Stimulated activated CD8-positive, alpha-beta memory T cell treated with anti-CD3 and anti-CD28 coated beads, Interleukin-7, amount 100 ng/mL, for 24 hours (primary cell): Measurements from ENCODE around the gene VPS51.
"Not testable (repeated sequence)": the region's sequence is repeated elsewhere in the genome, so short reads cannot be mapped to it uniquely, and the experiment has no call there.

Experiments
- DNase-seq: peaks from one replicate; pipeline ENCODE4 v3.0.0-alpha.2; 2020; ENCODE audit warnings: low read depth

Gene VPS51

DNA sequence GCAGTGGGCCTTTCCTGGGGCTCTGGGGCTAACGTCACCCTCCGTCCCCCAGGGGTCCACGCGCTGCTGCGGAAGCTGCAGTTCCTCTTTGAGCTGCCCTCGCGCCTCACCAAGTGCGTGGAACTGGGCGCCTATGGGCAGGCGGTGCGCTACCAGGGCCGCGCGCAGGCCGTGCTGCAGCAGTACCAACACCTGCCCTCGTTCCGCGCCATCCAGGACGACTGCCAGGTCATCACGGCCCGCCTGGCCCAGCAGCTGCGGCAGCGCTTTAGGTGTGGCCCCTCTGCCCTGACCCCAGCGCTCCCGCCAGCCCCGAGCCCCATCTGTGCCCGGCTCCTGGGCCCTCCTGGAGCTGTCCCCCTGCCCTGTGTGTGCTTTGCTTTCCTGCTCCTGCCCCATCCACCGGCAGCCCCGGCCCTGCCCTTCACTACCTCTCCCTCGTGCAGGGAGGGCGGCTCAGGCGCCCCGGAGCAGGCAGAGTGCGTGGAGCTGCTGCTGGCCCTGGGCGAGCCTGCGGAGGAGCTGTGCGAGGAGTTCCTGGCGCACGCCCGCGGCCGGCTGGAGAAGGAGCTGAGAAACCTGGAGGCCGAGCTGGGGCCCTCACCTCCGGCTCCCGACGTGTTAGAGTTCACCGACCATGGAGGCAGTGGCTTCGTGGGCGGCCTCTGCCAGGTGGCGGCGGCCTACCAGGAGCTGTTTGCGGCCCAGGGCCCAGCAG, 11.9 kb downstream of the VPS51 start:
- no peak for DNase-seq

GRCh38 chr11:65108469-65109123, 12.6 kb downstream of the VPS51 start:
- no peak for DNase-seq

- DNase-seq: no peak
Measured at GRCh38 chr11:65109231-65110198, 13.5 kb downstream of the VPS51 start.

DNA sequence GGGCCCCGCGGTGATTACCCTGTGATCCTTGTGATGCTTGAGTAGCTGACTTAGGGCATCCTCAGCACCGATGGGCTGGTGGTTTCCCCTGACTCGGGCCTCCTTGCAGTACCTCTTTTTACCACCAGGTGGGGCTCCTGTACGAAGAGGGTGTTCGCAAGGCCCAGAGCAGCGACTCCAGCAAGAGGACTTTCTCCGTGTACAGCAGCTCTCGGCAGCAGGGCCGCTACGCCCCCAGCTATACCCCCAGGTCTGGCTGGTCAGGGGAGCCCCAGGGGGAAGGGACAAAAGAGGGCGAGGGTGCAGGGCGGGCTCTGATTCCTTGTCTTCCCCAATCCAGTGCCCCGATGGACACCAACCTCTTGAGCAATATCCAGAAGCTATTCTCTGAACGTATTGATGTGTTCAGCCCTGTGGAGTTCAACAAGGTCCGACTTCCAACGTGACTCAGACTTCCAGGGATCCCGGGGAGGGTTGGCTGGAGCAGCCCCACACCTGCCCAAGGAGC, 14.4 kb downstream of the VPS51 start:
- DNase-seq: peak; percentile 97

GRCh38 chr11:65111159-65111743, 15.2 kb downstream of the VPS51 start:
- DNase-seq: no peak

GRCh38 chr11:65111744-65112545, 15.9 kb downstream of the VPS51 start, which contains the start of gene TM7SF2:
Gene TM7SF2 (plus strand): TSS chr11:65111872. CDS start chr11:65112016, 144 bp downstream.
- DNase-seq: peak; percentile 86

GRCh38 chr11:65112546-65113360, 16.7 kb downstream of the VPS51 start:
- DNase-seq: peak; percentile 39

DNA sequence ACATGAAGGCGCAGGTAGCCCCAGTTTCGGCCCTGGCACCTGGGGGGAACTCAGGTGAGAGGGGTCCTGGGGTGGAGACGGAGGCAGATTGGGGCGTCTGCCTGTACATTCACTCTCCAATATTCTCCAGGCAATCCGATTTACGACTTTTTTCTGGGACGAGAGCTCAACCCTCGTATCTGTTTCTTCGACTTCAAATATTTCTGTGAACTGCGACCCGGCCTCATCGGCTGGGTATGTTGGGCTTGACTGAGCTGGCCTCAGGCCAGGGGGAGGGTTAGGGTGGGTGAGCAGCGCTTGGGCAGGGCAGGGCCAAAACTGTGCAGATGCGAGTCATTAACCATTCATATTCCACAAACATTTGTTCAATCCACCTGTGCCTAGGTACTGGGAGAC, 17.3 kb downstream of the VPS51 start:
- DNase-seq: no peak

- no peak for DNase-seq
Measured at GRCh38 chr11:65113839-65114238, 17.8 kb downstream of the VPS51 start.

DNA sequence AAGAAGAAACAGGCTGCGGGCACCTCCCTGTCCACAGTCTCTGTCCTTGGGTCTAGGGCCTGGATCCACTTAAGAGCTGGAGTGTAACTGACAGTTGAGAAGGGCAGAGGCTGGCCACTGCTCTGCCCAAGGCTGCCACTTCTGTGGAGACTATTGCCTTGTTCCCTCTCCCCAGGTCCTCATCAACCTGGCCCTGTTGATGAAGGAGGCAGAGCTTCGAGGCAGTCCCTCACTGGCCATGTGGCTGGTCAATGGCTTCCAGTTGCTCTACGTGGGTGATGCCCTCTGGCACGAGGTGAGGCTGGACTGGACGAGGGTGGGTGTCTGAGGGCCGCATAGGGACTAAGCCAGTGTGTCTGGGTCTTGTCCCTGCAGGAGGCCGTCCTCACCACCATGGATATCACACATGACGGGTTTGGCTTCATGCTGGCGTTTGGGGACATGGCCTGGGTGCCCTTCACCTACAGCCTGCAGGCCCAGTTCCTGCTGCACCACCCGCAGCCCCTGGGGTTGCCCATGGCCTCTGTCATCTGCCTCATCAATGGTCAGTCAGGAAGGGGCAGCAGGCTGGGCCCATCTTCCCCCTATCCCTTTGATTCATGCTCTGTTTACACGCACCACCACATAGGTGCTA, 18.6 kb downstream of the VPS51 start:
- no peak for DNase-seq

DNA sequence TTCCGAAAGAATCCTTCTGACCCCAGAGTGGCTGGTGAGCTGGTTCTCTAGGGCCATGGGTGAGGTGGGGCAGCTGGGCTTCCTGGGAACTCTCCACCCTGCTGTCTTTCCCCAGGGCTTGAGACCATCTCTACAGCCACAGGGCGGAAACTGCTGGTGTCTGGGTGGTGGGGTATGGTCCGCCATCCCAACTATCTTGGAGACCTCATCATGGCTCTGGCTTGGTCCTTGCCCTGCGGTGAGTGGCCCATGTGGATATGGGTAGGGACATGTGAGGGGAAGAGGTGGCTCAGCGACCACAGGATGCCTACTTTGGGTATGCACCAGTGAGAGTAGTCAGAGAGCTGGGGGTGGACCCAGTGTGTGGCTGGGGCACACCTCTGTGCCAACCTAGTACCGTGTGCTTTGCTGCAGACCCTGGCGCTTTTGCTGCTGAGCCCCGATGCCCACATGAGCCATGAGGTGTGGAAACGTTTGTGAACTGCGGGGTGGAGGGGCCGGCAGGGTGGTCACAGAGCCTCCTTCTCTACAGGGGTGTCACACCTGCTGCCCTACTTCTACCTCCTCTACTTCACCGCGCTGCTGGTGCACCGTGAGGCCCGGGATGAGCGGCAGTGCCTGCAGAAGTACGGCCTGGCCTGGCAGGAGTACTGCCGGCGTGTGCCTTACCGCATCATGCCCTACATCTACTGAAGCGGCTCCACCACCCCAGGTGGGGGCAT, 19.5 kb downstream of the VPS51 start:
- DNase-seq: no peak

DNA sequence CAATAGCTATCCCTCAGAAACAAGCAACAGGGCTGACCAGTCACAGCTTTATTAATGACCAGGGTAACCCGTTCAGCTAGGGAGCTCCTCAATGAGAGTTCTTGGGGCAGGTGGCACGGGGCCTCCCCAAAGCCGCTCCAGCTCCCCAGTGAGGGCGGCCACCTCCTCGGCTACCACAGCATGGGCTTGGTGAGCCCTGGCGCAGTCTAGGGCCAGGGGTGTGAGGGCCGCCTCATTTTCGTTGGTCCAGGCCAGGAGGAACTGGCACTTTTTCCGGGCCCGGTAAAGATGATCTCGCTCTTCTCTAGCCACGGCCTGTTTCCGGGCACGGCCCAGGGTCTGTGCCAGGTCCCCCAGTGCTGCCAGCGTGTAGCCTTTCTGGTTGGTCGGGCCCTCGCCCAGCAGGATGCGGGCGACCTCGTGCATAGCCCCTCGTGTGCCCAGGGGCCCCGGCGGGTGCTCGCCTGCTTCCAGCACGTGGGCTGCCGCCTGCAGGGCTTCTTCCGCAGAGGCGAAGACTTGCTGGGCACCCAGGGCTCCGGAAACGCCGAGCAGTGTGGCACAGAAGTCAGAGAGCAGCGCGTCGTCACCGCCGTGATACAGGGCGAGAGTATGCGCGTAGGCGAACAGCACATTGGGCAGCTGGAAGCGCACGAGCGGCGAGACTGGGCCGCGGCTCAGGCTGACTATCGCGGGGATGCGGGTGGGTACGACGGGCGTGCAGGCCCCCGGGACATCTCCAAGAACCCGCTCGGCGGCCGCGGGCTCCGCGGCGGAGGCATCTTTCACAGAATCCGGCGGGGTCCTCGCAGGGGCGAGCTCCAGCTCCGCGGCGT, 20.6 kb downstream of the VPS51 start:
- peak; percentile 36 for DNase-seq

- DNase-seq: peak; percentile 100
Measured at GRCh38 chr11:65117206-65118096, 21.4 kb downstream of the VPS51 start, which contains the start of gene ZNHIT2. Gene ZNHIT2 (minus strand): TSS chr11:65117701. CDS start chr11:65117653, 48 bp downstream.

DNA sequence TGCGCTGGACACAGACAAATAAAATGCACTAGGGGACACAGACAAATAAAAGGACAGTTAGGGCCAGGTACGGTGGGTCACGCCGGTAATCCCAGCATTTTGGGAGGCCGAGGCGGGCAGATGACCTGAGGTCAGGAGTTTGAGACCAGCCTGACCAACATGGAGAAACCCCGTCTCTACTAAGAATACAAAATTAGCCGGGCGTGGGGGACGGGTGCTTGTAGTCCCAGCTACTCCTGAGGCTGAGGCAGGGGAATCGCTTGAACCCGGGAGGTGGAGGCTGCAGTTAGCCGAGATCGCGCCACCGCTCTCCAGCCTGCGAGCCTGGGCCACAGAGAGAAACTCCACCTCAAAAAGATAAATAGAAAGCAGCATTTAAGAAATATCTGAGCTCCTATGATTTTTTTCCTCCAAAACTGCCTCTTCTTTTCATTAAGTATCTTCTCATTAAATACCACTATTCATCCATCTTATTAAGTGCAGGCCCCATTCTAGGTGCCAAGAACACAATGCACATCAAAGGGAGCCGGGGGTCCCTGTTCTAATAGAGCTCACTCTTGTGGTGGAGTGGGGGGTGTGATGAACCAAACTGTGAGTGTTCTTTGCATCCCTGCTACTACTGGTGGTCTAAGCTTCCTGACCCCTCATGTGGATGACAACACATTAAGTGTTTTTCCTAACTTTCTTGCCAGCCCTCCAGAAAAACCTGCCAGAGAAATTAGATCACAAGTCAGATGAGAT, 22.3 kb downstream of the VPS51 start:
- DNase-seq: no peak

- not testable (repeated sequence) for DNase-seq
Measured at GRCh38 chr11:65118891-65119669, 23.1 kb downstream of the VPS51 start.
